Epidermal melanocyte (primary cell): ENCODE data around the gene BRSK2.

Source experiments
- DNase-seq: peaks from one replicate; pipeline ENCODE4 v3.0.0; 2011; ENCODE audit warnings: low spot score; ENCODE audit not compliant: insufficient read length

BRSK2 gene

DNA sequence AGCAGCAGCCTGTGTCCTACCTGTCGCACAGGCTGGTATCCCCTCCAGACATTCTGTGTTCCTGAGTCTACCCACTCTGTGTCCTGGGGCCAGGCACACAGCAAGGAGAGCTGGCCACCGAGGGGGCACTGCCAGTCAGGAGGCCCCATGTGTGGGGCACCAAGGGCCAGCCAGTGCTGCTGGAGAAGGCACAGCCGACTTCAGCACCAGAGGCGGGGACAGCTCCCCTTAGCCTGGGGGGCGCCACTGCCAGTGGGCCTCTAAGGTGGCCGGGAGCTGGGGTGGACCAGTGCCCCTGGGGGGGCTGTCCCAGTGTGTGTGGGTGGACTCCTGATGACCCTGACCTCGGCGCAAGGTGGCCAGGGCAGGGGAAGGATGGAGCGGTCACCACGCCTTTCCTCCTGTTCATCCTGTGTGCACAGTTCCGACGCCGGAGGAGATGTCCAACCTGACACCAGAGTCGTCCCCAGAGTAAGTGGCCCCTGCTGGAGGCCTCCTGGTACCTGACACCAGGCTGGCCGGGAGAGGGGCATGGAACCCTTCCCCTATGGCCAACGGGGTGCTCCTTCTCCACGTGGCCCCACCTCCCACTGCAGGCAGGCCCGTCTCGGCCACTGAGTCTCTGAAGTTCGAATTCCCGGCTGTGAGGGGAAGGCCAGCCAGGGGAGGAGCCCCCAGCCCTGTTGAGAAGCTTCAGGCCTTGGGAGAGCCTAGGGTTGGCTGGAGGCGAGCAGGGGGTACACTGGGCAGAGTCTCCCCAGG is 61.4 kb downstream of the BRSK2 start:
- no peak for DNase-seq

GRCh38 chr11:1451781-1452470 is 62.2 kb downstream of the BRSK2 start:
- no peak for DNase-seq

GRCh38 chr11:1452744-1453143 is 63.0 kb downstream of the BRSK2 start:
- DNase-seq: no peak

- no peak for DNase-seq
Observed at GRCh38 chr11:1453611-1454034, 63.9 kb downstream of the BRSK2 start.

- no peak for DNase-seq
Observed at GRCh38 chr11:1454576-1454975, 64.8 kb downstream of the BRSK2 start.

DNA sequence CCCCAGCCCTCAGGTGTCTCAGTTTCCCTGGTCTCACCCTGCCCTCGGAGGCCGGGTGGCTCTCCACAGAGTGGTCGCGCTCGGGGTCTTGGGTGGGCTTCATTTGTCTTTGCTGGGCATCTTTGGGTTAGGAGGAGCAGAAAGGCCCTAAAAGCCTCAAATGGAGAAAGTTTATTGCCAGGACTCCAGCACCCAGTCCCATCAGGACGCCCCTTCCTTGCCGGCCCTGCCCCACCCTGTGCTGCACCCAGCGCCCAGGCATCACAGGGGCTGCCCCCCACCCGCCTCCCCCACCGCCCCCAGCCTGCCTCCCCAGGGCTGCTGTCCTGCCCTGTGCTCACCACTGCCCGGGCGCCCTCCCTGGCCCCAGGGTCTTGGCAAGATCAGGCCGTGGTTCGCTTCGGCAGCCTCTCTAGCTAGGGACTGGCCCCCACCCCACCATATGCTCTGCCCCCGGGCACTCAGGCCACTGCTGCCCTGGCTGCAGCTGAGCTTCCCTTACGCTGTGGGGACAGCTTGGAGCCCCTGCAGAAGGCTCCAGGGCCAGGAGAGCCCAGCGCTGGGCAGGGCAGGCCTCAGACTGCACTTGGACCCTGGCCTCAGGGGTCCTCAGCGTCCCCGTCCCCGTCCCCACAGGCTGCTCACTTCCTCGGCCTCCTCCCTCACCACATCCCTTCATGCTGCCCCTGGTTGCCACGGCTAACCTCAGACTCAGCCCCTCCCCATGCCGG is 65.5 kb downstream of the BRSK2 start:
- DNase-seq: no peak

GRCh38 chr11:1455763-1456060 is 66.0 kb downstream of the BRSK2 start:
- no peak for DNase-seq

GRCh38 chr11:1456176-1456575 is 66.4 kb downstream of the BRSK2 start:
- DNase-seq: no peak

GRCh38 chr11:1456596-1457325 is 67.0 kb downstream of the BRSK2 start:
- no peak for DNase-seq

DNA sequence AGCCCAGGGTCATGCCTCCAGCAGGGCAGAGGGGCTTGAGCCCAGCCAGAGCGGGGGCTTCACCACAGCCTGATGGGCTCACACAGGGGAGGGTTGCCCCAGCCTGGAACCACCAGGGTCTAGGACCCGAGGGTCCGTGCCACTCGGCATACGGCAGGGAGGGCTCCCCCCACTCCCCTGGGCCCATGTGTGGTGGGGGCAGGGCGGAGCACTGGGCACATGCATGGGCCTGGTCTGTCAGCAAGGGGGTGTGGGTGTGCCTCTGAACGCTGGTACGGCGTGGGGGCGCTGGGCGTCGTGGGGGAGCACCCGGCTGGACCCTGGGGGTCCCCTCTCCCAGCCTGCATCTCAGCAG is 67.6 kb downstream of the BRSK2 start:
- DNase-seq: no peak

GRCh38 chr11:1457856-1458255 is 68.1 kb downstream of the BRSK2 start:
- no peak for DNase-seq

DNA sequence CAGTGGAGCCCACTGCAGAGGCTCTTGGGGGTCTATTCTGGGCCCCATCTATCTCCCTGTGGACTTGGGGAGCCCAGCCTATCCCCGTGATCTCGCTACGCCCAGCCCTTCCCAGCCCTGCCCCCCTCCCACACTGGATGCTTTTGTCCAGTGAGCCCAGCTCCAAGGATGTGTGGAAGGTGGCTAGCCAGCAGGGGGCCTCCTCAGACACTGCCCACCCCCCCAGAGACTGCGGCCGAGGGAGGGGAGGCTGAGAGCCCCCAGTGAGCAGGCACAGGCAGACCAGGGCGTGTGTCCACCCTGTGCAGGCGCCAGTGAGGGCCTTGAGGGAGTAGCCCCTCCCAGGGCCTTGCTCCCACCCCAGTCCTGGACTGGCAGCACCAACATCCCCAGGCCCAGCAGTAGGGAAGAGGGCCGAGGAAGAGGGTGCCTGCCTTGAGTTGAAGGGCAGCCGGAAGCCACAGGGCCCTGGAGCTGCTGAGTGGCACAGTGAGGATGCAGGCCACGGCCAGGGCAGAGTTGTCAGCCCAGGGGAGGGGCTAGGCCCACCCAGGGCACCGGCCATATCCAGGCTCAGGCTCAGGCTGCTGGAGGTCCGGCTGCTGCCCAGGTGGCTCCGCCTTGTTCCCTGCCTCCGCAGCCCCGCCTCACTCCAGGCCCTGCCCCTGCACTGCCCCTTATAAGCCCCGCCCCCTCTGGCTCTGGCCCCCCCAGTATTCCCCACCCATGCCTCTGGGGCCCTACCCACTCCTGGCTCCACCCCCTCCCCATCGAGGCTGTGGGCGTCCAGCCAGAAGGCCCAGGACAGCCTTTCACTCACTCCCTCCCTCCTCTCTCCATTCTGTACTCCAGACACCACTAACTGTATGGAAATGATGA is 68.8 kb downstream of the BRSK2 start:
- DNase-seq: no peak

DNA sequence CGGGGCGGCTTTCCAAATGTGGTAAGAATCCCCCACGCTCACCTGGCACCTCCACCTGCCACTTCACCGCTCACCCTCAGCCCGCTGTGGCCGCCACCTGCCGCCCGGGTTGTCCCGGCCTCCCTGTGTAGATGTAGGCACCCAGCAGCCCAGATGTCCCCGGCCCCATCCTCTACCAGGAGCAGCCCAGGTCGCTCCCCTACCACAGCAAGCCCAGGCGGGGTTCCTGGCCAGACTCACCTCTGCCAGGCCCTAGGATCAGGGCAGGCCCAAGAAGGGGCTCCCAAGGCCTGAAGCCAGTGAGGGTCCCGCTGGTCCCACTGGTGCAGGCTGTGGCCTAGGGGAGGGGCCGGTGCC is 69.5 kb downstream of the BRSK2 start:
- DNase-seq: no peak

DNA sequence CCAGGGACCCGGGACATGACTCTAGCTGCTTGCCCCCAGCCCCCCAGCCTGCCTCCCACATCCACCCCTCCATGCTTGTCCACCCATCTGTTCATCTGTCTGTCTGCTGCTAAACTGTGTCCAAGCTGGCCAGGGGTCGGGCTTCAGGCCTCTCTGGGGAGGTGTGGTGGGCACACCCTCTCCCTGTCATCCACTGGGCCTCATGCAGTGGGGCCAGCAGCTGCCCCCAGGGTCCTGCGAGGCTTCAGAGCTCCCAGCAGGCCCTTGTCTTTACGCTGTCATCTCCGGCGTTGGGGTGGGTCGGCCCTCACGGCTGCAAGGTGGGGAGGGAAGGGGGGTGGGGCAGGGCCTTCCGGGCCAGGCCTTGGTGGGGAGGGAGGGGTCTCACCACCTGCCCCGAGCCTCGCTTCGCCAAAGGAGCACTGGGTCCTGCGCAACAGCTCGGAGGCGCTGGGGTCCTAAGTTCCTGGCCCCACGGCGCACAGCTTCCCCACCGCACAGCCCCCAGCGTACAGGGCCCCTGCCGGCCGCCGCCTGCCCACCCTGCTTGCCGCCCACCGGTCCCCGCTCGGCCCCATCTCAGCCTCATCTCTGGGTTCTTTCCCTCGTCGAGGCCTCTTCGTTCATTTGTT is 70.1 kb downstream of the BRSK2 start:
- no peak for DNase-seq

DNA sequence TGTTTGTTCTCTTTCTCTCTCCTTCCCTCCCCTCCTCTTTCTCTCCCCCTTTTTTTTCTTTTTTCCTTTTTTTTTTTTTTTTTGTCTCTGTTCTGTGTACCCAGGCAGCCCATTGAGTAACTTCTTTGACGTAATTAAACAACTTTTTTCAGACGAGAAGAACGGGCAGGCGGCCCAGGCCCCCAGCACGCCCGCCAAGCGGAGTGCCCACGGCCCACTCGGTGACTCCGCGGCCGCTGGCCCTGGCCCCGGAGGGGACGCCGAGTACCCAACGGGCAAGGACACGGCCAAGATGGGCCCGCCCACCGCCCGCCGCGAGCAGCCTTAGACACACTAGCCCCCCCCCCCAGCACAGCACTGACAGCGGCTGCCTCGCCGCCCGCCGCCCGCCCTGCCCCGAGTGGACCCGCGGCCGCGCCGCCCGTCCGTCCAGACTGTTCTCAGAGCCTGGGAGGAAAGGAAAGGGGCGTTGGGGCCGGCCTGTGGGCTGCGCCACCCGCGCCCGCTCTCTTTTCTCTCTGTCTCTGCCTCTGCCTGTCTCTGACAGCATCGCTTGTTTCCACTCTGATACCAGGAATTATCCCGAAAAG is 70.8 kb downstream of the BRSK2 start:
- DNase-seq: no peak

DNA sequence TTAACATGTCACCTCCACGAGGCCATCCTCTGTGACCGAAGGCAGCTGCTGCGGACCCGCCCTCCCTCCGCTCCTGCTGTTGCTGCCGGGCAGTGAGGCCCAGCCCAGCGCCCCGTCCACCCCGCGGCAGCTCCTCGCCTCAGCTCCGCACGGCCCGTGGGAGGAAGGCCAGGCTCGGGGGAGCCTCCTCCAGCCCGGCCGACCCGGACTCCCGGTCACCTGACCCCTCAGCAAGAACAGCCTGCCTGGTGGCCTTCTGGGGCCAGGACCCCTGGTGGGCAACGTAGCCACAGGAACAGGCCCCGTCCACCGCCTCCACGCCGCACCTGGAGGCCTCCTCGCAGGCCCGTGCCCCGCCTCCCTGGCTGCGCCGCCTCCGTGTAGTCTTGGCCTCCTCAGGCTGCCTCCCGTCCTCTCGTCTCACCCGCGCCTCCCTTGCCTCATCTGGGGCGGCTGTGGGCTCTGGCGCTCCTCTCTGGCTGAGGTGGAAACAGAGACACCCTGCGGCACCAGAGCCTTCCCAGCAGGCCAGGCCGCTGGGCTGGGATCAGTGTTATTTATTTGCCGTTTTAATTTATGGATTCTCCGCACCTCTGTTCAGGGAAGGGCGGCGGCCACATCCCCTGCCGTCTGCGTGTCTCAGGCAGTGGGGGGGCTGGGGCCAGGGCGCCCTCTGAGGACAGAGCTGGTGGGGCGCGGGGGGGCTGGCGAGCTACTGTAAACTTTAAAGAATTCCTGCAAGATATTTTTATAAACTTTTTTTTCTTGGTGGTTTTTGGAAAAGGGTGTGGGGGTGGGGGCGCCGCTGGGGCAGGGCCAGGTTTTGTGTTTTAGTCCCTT is 71.5 kb downstream of the BRSK2 start:
- no peak for DNase-seq

GRCh38 chr11:1461826-1462697 is 72.3 kb downstream of the BRSK2 start:
- no peak for DNase-seq

DNA sequence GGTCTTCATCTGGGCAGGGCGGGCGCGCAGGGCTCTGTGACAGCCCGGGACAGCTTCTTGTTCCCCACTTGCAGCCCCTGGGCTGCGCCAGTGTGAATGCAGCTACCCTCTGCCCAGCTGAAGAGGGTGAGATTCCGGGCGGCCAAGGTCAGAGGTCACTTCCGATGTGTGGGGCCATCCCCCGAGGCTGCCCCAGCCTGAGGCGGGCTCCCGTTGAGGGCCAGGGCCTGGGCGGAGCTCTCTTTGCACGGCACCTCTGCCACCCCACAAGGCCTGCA is 72.9 kb downstream of the BRSK2 start:
- DNase-seq: no peak

- no peak for DNase-seq
Observed at GRCh38 chr11:1463056-1463455, 73.3 kb downstream of the BRSK2 start.
